DMS153 (cell line): ENCODE results near the gene PPP1R14B.

Experiments
- DNase-seq: peaks from one replicate; lab custom pipeline; 2025; lab: John Stamatoyannopoulos, UW

The PPP1R14B gene

GRCh38 chr11:64246871-64247728 is at the start of gene PPP1R14B:
TSS of gene PPP1R14B (minus strand) at chr11:64246943. CDS start at chr11:64246673, 270 bp downstream.
- DNase-seq, result peak; percentile 61

GRCh38 chr11:64296236-64296635 is 49.5 kb upstream of the PPP1R14B start:
- no peak for DNase-seq

GRCh38 chr11:64295760-64296159 is 49.0 kb upstream of the PPP1R14B start:
- no peak for DNase-seq

- DNase-seq, result no peak
Observed at GRCh38 chr11:64294774-64295173, 48.0 kb upstream of the PPP1R14B start.

GRCh38 chr11:64292460-64293254 is 45.9 kb upstream of the PPP1R14B start:
- no peak for DNase-seq

GRCh38 chr11:64291752-64292459 is 45.2 kb upstream of the PPP1R14B start:
- no peak for DNase-seq

- DNase-seq, result no peak
Observed at GRCh38 chr11:64291262-64291751, 44.6 kb upstream of the PPP1R14B start, which contains the start of gene KCNK4. TSS of gene KCNK4 (plus strand) at chr11:64291302. CDS start at chr11:64293019, 1,717 bp downstream.

- no peak for DNase-seq
Observed at GRCh38 chr11:64290352-64291261, 43.9 kb upstream of the PPP1R14B start.

GRCh38 chr11:64289002-64289564 is 42.3 kb upstream of the PPP1R14B start:
- no peak for DNase-seq

- no peak for DNase-seq
Observed at GRCh38 chr11:64288353-64288750, 41.6 kb upstream of the PPP1R14B start.

GRCh38 chr11:64287676-64288352 is 41.1 kb upstream of the PPP1R14B start:
- no peak for DNase-seq

GRCh38 chr11:64286801-64287159 is 40.0 kb upstream of the PPP1R14B start:
- DNase-seq, result no peak

GRCh38 chr11:64285885-64286800 is 39.4 kb upstream of the PPP1R14B start:
- peak; percentile 13 for DNase-seq

- DNase-seq, result peak; percentile 26
Observed at GRCh38 chr11:64284962-64285884, 38.5 kb upstream of the PPP1R14B start, which contains the start of gene GPR137. TSS of gene GPR137 (plus strand) at chr11:64285848. CDS start at chr11:64286525, 677 bp downstream.

GRCh38 chr11:64284048-64284961 is 37.6 kb upstream of the PPP1R14B start, which contains the start of gene BAD:
TSS of gene BAD (minus strand) at chr11:64284665. CDS start at chr11:64284368, 297 bp downstream.
- peak; percentile 82 for DNase-seq

- no peak for DNase-seq
Observed at GRCh38 chr11:64283092-64283491, 36.3 kb upstream of the PPP1R14B start.
